Spinal cord (tissue), 10 donors: ENCODE data around the gene ZC3H7A. TPM values are rescaled to one million over a fixed set of nuclear protein-coding genes. Genes with fewer than 3 reads are reported as not detected.
A peak's percentile ranks its signal among the peaks of the same experiment; 100 is the strongest.

ENCODE experiments used
- DNase-seq, 6 donors: peaks; one replicate each; pipeline versions ENCODE4 v3.0.0 to v3.0.0-alpha.2; 2013 to 2015; ENCODE audit warnings: low spot score in 6 of 6, low read depth in 4 of 6
- H3K27ac ChIP-seq: one replicate; pipeline ENCODE4 v1.5.1; 2013; ENCODE audit warnings: low read depth, low read length, control low read depth
- H3K27me3 ChIP-seq: one replicate; pipeline ENCODE4 v1.6.1; 2013; ENCODE audit warnings: low read length; ENCODE audit not compliant: control insufficient read depth, insufficient read depth
- H3K36me3 ChIP-seq: one replicate; pipeline ENCODE4 v1.6.1; 2013; ENCODE audit warnings: low read length; ENCODE audit not compliant: control insufficient read depth, insufficient read depth
- H3K4me1 ChIP-seq: one replicate; pipeline ENCODE4 v1.6.1; 2013; ENCODE audit warnings: low read length; ENCODE audit not compliant: control insufficient read depth, insufficient read depth
- H3K4me3 ChIP-seq: one replicate; pipeline ENCODE4 v1.5.1; 2013; ENCODE audit warnings: low read depth, low read length, control low read depth
- H3K9me3 ChIP-seq: one replicate; pipeline ENCODE4 v1.6.1; 2013; ENCODE audit warnings: low read length; ENCODE audit not compliant: control insufficient read depth, insufficient read depth
- WGBS: methylation state at CpG from one replicate; pipeline ENCODE4 v1.1.5; 2013; ENCODE audit warnings: missing lambda C conversion rate; ENCODE audit not compliant: insufficient coverage; 5-methylcytosine and 5-hydroxymethylcytosine counted together
- polyA plus RNA-seq, 2 donors: library from polyadenylated mRNA; unstranded; fragments of 120-200 nt; gene quantifications; one replicate each; pipeline ENCODE4 v1.2.1, GENCODE V29; 2013; ENCODE audit not compliant: insufficient read length in 2 of 2
- small RNA-seq: library from RNA; depleted of rRNA; stranded (forward); fragments of <200 nt; gene quantifications from one replicate; pipeline ENCODE3, GENCODE V24; 2014; ENCODE audit warnings: low replicate concordance
- total RNA-seq, 2 donors: library from RNA; depleted of rRNA in 1 of 2; stranded (reverse); fragments of 120-200 nt in 1 of 2; fragments of >200 nt in 1 of 2; gene quantifications; one replicate each; pipeline versions ENCODE4 v1.2.3 to v1.2.4, GENCODE V29; 2013 to 2014
- donor health status: healthy.

ZC3H7A gene
- total and polyA plus RNA-seq, 4 donors: 65.3 to 73.9 (median 66.7) TPM

DNA sequence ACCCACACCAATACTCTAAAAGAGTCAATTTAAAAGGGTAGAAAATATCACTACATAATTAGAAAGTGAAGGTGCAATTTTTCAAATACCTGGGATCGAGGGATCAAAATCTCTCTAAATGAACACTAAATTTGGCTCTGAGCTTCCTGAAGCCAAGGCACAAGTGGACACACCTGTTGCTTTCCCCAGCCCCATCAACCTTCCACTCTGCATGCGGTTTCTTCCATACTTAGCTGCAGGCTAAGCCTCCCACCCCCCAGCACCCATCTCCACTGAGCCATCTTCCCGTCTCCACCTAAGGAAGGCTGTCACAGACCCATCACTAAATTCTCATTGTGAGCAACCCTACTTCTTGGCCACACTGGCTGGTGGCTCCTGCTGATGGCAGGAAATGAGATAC, 84.9 kb downstream of the ZC3H7A start:
- no peaks in the 10 kb centered on the region for H3K9me3 ChIP-seq
- no peak for DNase-seq
- H3K36me3 ChIP-seq: peaks cover 10% of the 10 kb centered on the region
- WGBS: 100% methylated on average over 3 of the region's 3 CpGs
- H3K27ac ChIP-seq: no peak overlapping the region
- no peak overlapping the region for H3K4me3 ChIP-seq
- H3K27me3 ChIP-seq: no peaks in the 10 kb centered on the region
- H3K4me1 ChIP-seq: peaks cover 2% of the 10 kb centered on the region

DNA sequence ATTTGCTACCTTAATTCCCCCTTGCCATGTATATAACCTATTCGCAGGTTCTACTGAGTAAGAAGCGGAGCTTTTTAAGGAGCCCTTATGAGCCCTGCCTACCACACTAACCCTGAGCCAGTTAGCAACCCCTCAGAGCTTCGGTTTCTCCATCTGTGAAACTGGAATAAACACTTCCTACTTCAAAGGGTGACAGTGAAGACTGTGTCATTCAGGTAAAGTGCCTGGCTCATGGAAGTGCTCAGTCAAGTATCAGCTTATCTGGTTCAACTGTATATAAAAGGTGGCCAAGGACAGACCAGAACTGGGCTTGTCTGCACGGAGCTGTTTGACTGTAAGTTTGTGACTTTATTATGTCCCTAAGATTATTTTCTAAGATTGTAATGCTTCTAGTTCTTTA, 85.4 kb downstream of the ZC3H7A start:
- Histone ChIP-seq H3K4me1 (peaks cover 2% of the 10 kb centered on the region), H3K4me3 (no peak overlapping the region), H3K9me3 (no peaks in the 10 kb centered on the region), H3K36me3 (peaks cover 10% of the 10 kb centered on the region), H3K27me3 (no peaks in the 10 kb centered on the region), H3K27ac (no peak overlapping the region)
- 93% methylated on average over 2 of the region's 4 CpGs for WGBS
- DNase-seq: no peak

DNA sequence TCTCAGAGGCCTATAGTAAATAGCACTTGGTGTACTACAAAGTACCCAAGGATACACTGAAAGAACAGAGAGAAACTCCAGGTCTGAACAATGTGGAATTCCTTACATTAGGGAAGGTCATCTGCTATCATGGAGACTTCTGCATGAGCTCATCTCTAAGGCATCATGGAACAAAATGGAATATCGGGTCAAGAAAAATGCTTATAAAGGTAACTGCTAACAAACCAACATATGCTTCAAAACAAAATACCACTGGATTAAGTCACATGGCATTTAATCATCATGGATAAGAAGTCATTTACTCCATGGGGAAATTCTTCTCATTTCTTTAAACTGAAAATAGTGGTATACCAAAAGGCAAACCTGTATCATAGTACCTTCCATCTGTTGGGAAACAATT, 88.6 kb downstream of the ZC3H7A start:
- no peak overlapping the region for H3K27ac ChIP-seq
- no peaks in the 10 kb centered on the region for H3K9me3 ChIP-seq
- no peak overlapping the region for H3K4me3 ChIP-seq
- H3K27me3 ChIP-seq: no peaks in the 10 kb centered on the region
- peaks cover 5% of the 10 kb centered on the region for H3K36me3 ChIP-seq
- DNase-seq: no peak
- H3K4me1 ChIP-seq: peaks cover 5% of the 10 kb centered on the region
- no CpG with 5 or more reads among the region's 1 CpG for WGBS

DNA sequence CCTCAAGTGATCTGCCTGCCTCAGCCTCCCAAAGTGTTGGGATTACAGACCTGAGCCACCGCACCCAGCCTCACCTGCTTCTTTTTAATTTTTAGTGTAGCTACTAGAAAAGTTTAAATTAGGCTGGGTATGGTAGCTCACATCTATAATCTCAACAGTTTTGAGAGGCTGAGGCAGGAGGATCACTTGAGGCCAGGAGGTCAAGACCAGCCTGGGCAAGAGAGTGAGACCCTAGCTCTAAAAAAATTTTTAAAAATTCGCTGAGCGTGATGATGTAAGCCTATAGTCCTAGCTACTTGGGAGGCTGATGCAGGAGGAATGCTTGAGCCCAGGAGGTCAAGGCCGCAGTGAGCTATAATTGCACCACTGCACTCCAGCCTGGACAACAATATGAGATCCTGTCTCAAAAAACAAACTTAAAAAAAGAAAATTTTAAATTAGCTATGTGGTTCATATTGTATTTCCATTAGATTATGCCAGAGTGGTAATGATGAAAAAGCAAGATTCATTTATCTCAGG, 89.3 kb downstream of the ZC3H7A start:
- peaks cover 2% of the 10 kb centered on the region for H3K36me3 ChIP-seq
- H3K27ac ChIP-seq: no peak overlapping the region
- peaks cover 5% of the 10 kb centered on the region for H3K4me1 ChIP-seq
- WGBS: 97% methylated on average over 3 of the region's 4 CpGs
- no peak overlapping the region for H3K4me3 ChIP-seq
- no peaks in the 10 kb centered on the region for H3K9me3 ChIP-seq
- DNase-seq: no peak
- no peaks in the 10 kb centered on the region for H3K27me3 ChIP-seq

DNA sequence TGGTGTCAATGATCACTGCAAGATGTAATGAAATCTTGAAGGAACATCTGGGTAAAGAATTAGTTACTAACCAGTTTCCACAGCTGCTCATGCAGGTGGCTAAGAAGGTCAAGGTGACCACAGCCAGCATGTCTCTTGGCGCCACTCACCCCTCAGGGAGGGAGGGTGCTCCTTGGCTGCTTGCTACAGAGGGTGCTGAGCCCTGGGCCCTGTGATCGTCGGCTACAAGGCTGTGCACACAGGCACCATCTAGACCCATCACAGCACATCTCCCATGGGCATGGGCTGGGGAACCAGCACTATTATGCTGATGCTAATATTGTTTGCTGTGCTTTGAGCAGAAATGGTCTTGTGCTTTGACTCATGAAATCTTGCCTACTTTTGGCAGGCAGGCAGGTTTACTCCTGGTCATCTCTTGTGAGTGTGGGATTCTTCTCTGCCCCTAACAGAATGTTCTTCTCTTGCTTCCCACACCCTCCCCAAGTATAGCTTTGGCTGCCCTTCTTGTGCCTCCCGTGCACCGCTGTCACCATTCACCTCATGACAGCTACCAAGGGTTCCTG, 90.8 kb downstream of the ZC3H7A start:
- Histone ChIP-seq H3K4me1 (peaks cover 5% of the 10 kb centered on the region), H3K27ac (peak overlapping the region; percentile 9), H3K27me3 (no peaks in the 10 kb centered on the region), H3K4me3 (no peak overlapping the region), H3K9me3 (no peaks in the 10 kb centered on the region), H3K36me3 (peaks cover 2% of the 10 kb centered on the region)
- DNase-seq: peak in 1 of 6 donors; percentile 49
- 79% methylated on average over 2 of the region's 5 CpGs for WGBS

DNA sequence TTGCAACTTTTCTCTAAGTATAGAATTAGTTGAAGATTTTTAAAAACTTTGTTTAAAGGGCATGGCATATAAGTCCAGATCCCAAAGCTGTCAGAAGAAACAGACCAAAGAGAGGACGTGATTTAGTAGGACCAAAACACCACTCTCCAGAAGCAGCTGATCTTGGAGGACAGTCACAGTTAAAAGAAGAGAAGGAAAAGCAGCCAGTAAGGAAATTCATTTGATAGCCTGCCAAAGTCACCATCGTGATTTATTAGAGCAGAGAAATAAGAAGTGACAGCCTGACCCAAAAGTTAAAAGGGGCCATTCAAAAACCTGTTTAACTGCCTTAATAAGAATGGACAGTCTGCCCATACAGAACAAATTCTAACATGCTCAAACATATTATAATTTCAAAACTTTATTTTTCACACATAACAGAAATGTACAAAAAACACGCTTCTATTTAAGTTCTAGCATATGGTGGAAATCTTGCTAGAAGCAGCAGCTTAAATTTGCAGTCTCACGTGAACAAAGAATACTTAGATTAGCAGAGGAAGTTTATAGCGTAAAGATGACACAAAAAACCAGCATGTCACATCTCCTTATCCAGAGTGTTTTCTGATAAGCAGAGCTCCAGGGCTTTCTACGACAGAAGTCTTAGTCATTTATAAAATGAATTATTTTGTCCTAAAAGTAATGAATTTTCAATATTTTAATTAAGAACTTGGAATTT, 91.6 kb downstream of the ZC3H7A start:
- H3K27me3 ChIP-seq: no peaks in the 10 kb centered on the region
- H3K4me1 ChIP-seq: peaks cover 5% of the 10 kb centered on the region
- H3K36me3 ChIP-seq: peaks cover 2% of the 10 kb centered on the region
- no peak overlapping the region for H3K4me3 ChIP-seq
- no peak overlapping the region for H3K27ac ChIP-seq
- no peaks in the 10 kb centered on the region for H3K9me3 ChIP-seq
- peak in 3 of 6 donors; percentile 40 to 78 (median 43) for DNase-seq
- no CpG with 5 or more reads among the region's 6 CpGs for WGBS

Small RNA genes lying within 50 kb of the gene (small RNA-seq; reads per million reads assigned to genes)
- not detected for gene RF00017

Other genes with a start within 250 kb of the ZC3H7A start
- 10 to 100 TPM; 40.7 to 49.6 TPM for gene LITAF, start 210.3 kb downstream of the ZC3H7A start, total RNA-seq
- gene LITAF, start 210.3 kb downstream of the ZC3H7A start, polyA plus RNA-seq: 10 to 100 TPM; 69.0 to 86.3 TPM
- 10 to 100 TPM; 58.1 to 67.6 TPM for gene SNN, start 128.8 kb downstream of the ZC3H7A start, total RNA-seq
- gene SNN, start 128.8 kb downstream of the ZC3H7A start, polyA plus RNA-seq: 100 to 1,000 TPM; 213 to 223 TPM
- 10 to 100 TPM; 18.1 to 34.3 TPM for gene TXNDC11, start 54.4 kb downstream of the ZC3H7A start, total RNA-seq
- 10 to 100 TPM; 31.2 TPM for gene TXNDC11, start 54.4 kb downstream of the ZC3H7A start, polyA plus RNA-seq
- 100 to 1,000 TPM in 1 of 2 donors, 10 to 100 TPM in 1; 67.2 to 133 TPM for gene RSL1D1, start 54.3 kb upstream of the ZC3H7A start, total RNA-seq
- 100 to 1,000 TPM; 102 to 115 TPM for gene RSL1D1, start 54.3 kb upstream of the ZC3H7A start, polyA plus RNA-seq
- gene GSPT1, start 118.7 kb upstream of the ZC3H7A start, total RNA-seq: 10 to 100 TPM; 60.4 to 73.2 TPM
- gene GSPT1, start 118.7 kb upstream of the ZC3H7A start, polyA plus RNA-seq: 10 to 100 TPM; 87.5 to 98.3 TPM
- 1 to 10 TPM; 4.6 to 5.0 TPM for gene NPIPB2, start 144.8 kb upstream of the ZC3H7A start, total RNA-seq
- 1 to 10 TPM; 3.5 to 5.6 TPM for gene NPIPB2, start 144.8 kb upstream of the ZC3H7A start, polyA plus RNA-seq
- gene TNFRSF17, start 168.0 kb upstream of the ZC3H7A start, total RNA-seq: under 1 TPM; 0.20 to 0.22 TPM
- gene TNFRSF17, start 168.0 kb upstream of the ZC3H7A start, polyA plus RNA-seq: under 1 TPM in 1 of 2 donors, not detected in 1; 0.29 TPM
- gene SNX29, start 179.5 kb upstream of the ZC3H7A start, total RNA-seq: 10 to 100 TPM; 16.2 to 21.9 TPM
- 10 to 100 TPM; 17.1 to 17.7 TPM for gene SNX29, start 179.5 kb upstream of the ZC3H7A start, polyA plus RNA-seq